K562 (cell line): ENCODE data around the gene CCDC127. TPM values are rescaled to one million over a fixed set of nuclear protein-coding genes. Genes with fewer than 3 reads are reported as not detected.
A peak's percentile ranks its signal among the peaks of the same experiment; 100 is the strongest.

ENCODE experiments used
- ATAC-seq: fragments of 200-7000 bp; cut with Tn5 transposase; 3 replicates; pipeline ENCODE4 v1.9.1; 2020; ENCODE audit warnings: moderate library complexity
- BruUV-seq: library from RNA; stranded (reverse); fragments of 400-500 nt; replicated peaks from 2 replicates; lab custom pipeline; 2021; lab: Mats Ljungman, UMichigan
- CTCF ChIA-PET: fragments of 300-600 bp; formaldehyde crosslinking; extraction: SDS; loops from one replicate; lab custom pipeline; 2021; ENCODE audit warnings: low intra/inter-chr PET ratio; lab: Yijun Ruan, JAX
- POLR2A ChIA-PET: fragments of 300-600, 350-650 bp; sonication (Branson Sonifier 250); formaldehyde crosslinking; extraction: SDS; loops from one replicate; lab custom pipeline; 2021; ENCODE audit warnings: antibody characterized with exemption, inconsistent platforms; lab: Yijun Ruan, JAX
- DNase-seq, 4 experiments: peaks; one replicate each; pipeline versions ENCODE4 v3.0.0 to v3.0.0-alpha.2; 2011 to 2018; ENCODE audit warnings: low spot score in 3 of 4, mixed read lengths in 3 of 4; ENCODE audit errors: extremely low read depth in 1 of 4
- FAIRE-seq: peaks from 2 replicates; lab custom pipeline; 2011; peaks lifted over from hg19 to GRCh38; lab: Jason Lieb, UNC
- H2AFZ ChIP-seq: 2 replicates; pipeline ENCODE4 v1.6.0; 2011; ENCODE audit warnings: low read depth, low read length, control low read depth, inconsistent platforms
- H3K27ac ChIP-seq: fragments of 200-600 bp; 3 replicates; pipeline ENCODE4 v1.8.0; 2011; ENCODE audit warnings: low read depth, mild to moderate bottlenecking, control low read depth, inconsistent platforms, low read length, moderate library complexity, mixed read lengths; ENCODE audit errors: extremely low read depth
- H3K27me3 ChIP-seq, 2 experiments: fragments of 300-600 bp in 1 of 2; 2 replicates in 1 of 2; 3 replicates in 1 of 2; pipeline versions ENCODE4 v1.6.0 to v1.8.0; 2011; ENCODE audit warnings: inconsistent platforms in 2 of 2, low read length in 2 of 2, mild to moderate bottlenecking in 1 of 2, mixed read lengths in 1 of 2, moderate library complexity in 1 of 2; ENCODE audit not compliant: control insufficient read depth in 2 of 2, insufficient read depth in 2 of 2
- H3K36me3 ChIP-seq: fragments of 300-600 bp; 3 replicates; pipeline ENCODE4 v1.8.0; 2011; ENCODE audit warnings: mild to moderate bottlenecking, low read length, inconsistent platforms; ENCODE audit not compliant: control insufficient read depth, insufficient read depth
- H3K4me1 ChIP-seq, 2 experiments: fragments of 200-600 bp in 1 of 2; replicated peaks in 1 of 2; 2 replicates in 1 of 2; 3 replicates in 1 of 2; pipeline versions ENCODE4 v1.5.1 to v1.8.0; 2011; ENCODE audit warnings: inconsistent platforms in 2 of 2, low read length in 2 of 2, mild to moderate bottlenecking in 1 of 2, mixed read lengths in 1 of 2, moderate library complexity in 1 of 2; ENCODE audit not compliant: control insufficient read depth in 2 of 2, insufficient read depth in 2 of 2
- H3K4me2 ChIP-seq: 2 replicates; pipeline ENCODE4 v1.6.1; 2011; ENCODE audit warnings: low read length, control low read depth, inconsistent platforms, mixed read lengths; ENCODE audit not compliant: insufficient read depth
- H3K4me3 ChIP-seq: fragments of 200-600 bp; sonication (generic), shearing (Covaris generic); 2 replicates; pipeline ENCODE4 v1.5.1; 2016; ENCODE audit warnings: control low read depth, inconsistent platforms
- H3K79me2 ChIP-seq: fragments of 200-600 bp; 3 replicates; pipeline ENCODE4 v1.8.0; 2011; ENCODE audit warnings: low read length, inconsistent platforms; ENCODE audit not compliant: control insufficient read depth, insufficient read depth
- H3K9ac ChIP-seq, 2 experiments: 2 replicates each; pipeline versions ENCODE4 v1.6.0 to v1.6.1; 2011; ENCODE audit warnings: low read depth in 2 of 2, low read length in 2 of 2, control low read depth in 1 of 2, inconsistent platforms in 1 of 2, mild to moderate bottlenecking in 1 of 2, mixed read lengths in 1 of 2; ENCODE audit not compliant: insufficient read depth in 1 of 2
- H3K9me1 ChIP-seq: one replicate; pipeline ENCODE4 v1.6.0; 2011; ENCODE audit warnings: inconsistent platforms, mild to moderate bottlenecking, low read length, moderate library complexity; ENCODE audit not compliant: control insufficient read depth, insufficient read depth
- H3K9me3 ChIP-seq: replicated peaks from 2 replicates; pipeline ENCODE4 v1.5.1; 2011; ENCODE audit warnings: low read depth, low read length, inconsistent platforms; ENCODE audit not compliant: control insufficient read depth, insufficient read depth
- H4K20me1 ChIP-seq: replicated peaks from 2 replicates; pipeline ENCODE4 v1.6.1; 2011; ENCODE audit warnings: low read length, inconsistent platforms, mixed read lengths; ENCODE audit not compliant: control insufficient read depth, insufficient read depth
- C11orf30 ChIP-seq: fragments of 450-650 bp; IDR thresholded peaks from 2 replicates; pipeline ENCODE4 v1.6.1; 2016; ENCODE audit warnings: low read depth, mild to moderate bottlenecking
- FOXK1 ChIP-seq: sonication (generic); formaldehyde crosslinking; IDR thresholded peaks from 2 replicates; pipeline ENCODE4 v1.8.0; 2022; ENCODE audit warnings: missing genetic modification reagents, mild to moderate bottlenecking, borderline replicate concordance
- POLR2G ChIP-seq: fragments of 200-400 bp; formaldehyde crosslinking; IDR thresholded peaks from 2 replicates; pipeline ENCODE4 v1.6.1; 2017; ENCODE audit warnings: low read depth, mild to moderate bottlenecking, antibody characterized with exemption, low read length, moderate library complexity
- PRDM10 ChIP-seq: fragments of 450-650 bp; IDR thresholded peaks from 2 replicates; pipeline ENCODE4 v1.6.1; 2018; ENCODE audit not compliant: partially characterized antibody
- RAD21 ChIP-seq, 2 experiments: fragments of 250-450 bp in 1 of 2; fragments of 450-650 bp in 1 of 2; sonication (Bioruptor Pico) in 1 of 2; formaldehyde crosslinking in 1 of 2; IDR thresholded peaks in 1 of 2; conservative IDR thresholded peaks in 1 of 2; 2 replicates each; pipeline versions ENCODE4 v1.4.0 to v1.8.0; 2020 to 2022; ENCODE audit warnings: mild to moderate bottlenecking in 2 of 2, moderate library complexity in 1 of 2
- SREBF1 ChIP-seq: fragments of 150-350 bp; IDR thresholded peaks from 2 replicates; pipeline ENCODE4 v1.6.1; 2014; ENCODE audit warnings: antibody characterized with exemption, low read depth, low read length, borderline replicate concordance
- ZBTB33 ChIP-seq: sonication (generic); formaldehyde crosslinking; IDR thresholded peaks from 2 replicates; pipeline ENCODE4 v1.8.1; 2023; ENCODE audit warnings: mild to moderate bottlenecking, missing genetic modification reagents
- ZNF518B ChIP-seq: fragments of 250-450 bp; sonication (Bioruptor Pico); IDR thresholded peaks from 2 replicates; pipeline ENCODE4 v1.5.0; 2021; ENCODE audit warnings: mild to moderate bottlenecking, moderate library complexity
- ZNF717 ChIP-seq: fragments of 250-450 bp; sonication (Bioruptor Pico); IDR thresholded peaks from 2 replicates; pipeline ENCODE4 v1.5.0; 2021
- ZNF76 ChIP-seq: fragments of 250-450 bp; sonication (Bioruptor Pico); IDR thresholded peaks from 2 replicates; pipeline ENCODE4 v1.4.0; 2020; ENCODE audit warnings: mild to moderate bottlenecking, moderate library complexity, borderline replicate concordance
- WGBS: fragments of 100-300 bp; shearing (Covaris generic); methylation state at CpG from one replicate; pipeline ENCODE4 v1.1.6; 2016; ENCODE audit warnings: low coverage, mixed read lengths; ENCODE audit not compliant: insufficient coverage; ENCODE audit errors: missing lambda C conversion rate; 5-methylcytosine and 5-hydroxymethylcytosine counted together
- in situ Hi-C: fragments of 300-500 bp; cut with MboI; formaldehyde crosslinking; loops from 4 replicates; pipeline ENCODE4 v1.15.0; 2018; ENCODE audit warnings: inconsistent platforms, mixed read lengths
- intact Hi-C: fragments of 100-400 bp; cut with micrococcal nuclease; formaldehyde crosslinking; loops from 2 replicates; pipeline ENCODE4 v1.14.2; 2022
- polyA plus RNA-seq, 8 experiments: library from polyadenylated mRNA; depleted of rRNA in 4 of 8; stranded (reverse) in 5 of 8; unstranded in 3 of 8; fragments of >200 nt; fragmentation: Nextera tagmentation in 2 of 8; fragmentation: Illumina TruSeq in 1 of 8; extraction: Ambion mirVana in 2 of 8; extraction: Trizol in 1 of 8; gene quantifications; 2 replicates each; pipeline versions ENCODE4 v1.2.1 to v1.2.3, GENCODE V29; 2011 to 2014; ENCODE audit warnings: inconsistent platforms in 1 of 8, missing spikeins in 1 of 8
- total RNA-seq, 7 experiments: library from RNA; depleted of rRNA in 6 of 7; stranded (reverse); fragments of >200 nt in 6 of 7; fragmentation: Illumina TruSeq in 2 of 7; extraction: Trizol in 2 of 7; gene quantifications; 2 replicates each; pipeline versions ENCODE4 v1.2.1 to v1.2.3, GENCODE V29; 2011 to 2021; ENCODE audit warnings: low replicate concordance in 1 of 7

Gene CCDC127
- total and polyA plus RNA-seq, 9 of the 15 experiments (the other 6 are each of a cell fraction or from before 2014, with no cell fraction given) = 2.7 to 4.5 (median 4.1) TPM

- no peak for DNase-seq
- Histone ChIP-seq H3K79me2 (no peaks in the 10 kb centered on the region), H3K27ac (no peak within 1 kb of the TSS), H3K9me1 (no peaks in the 10 kb centered on the region), H3K27me3 (peaks cover 34 to 81% of the 10 kb centered on the region in 2 experiments), H3K4me3 (no peak within 1 kb of the TSS), H3K36me3 (no peaks in the 10 kb centered on the region), H3K9me3 (no peaks in the 10 kb centered on the region), H2AFZ (no peak within 1 kb of the TSS), H3K4me2 (no peak within 1 kb of the TSS), H3K9ac (no peak within 1 kb of the TSS; a peak in 1 of 4 replicates), H4K20me1 (peaks cover 32% of the 10 kb centered on the region), H3K4me1 (peaks cover 0 to 71% of the 10 kb centered on the region in 2 experiments; a peak in 2 of 5 replicates)
- BruUV-seq = no TSS peak
- in situ Hi-C loops = no loop called here
- ChIA-PET CTCF (no interaction called here), POLR2A (interaction anchor here (1.3 to 2.0 kb wide), 2 partner anchors 9 to 39 kb away, joined by 4 to 5 read pairs; no protein-coding TSS in a partner anchor)
- 27% methylated on average over 52 of the region's 56 CpGs for WGBS
- no peak for FAIRE-seq
- TF ChIP-seq POLR2G = 0 out of 2 replicates have a peak, but pooled peaks have one; percentile 7
- TF ChIP-seq FOXK1 = no peak
- no peak for TF ChIP-seq ZNF76
- no peak for TF ChIP-seq SREBF1
- TF ChIP-seq ZBTB33 (CRISPR knock-in tag) = peak; percentile 85
- no peak for TF ChIP-seq RAD21 (CRISPR knock-in tag; conservative IDR thresholded peaks at IDR 0.05 in 1 of 2, IDR thresholded peaks at IDR 0.05 in 1 of 2)
- TF ChIP-seq ZNF518B (CRISPR knock-in tag) = no peak
- no peak for TF ChIP-seq C11orf30
- TF ChIP-seq ZNF717 (CRISPR knock-in tag) = no peak
- TF ChIP-seq PRDM10 = no peak
- no peak for ATAC-seq
- intact Hi-C loops = no loop called here
Observed at GRCh38 chr5:191036-191948, 26.7 kb downstream of the CCDC127 start, which contains the start of gene LRRC14B. Gene LRRC14B (plus strand): TSS chr5:191495. CDS start chr5:191539, 44 bp downstream.
